SK-N-SH (cell line): ENCODE results near the gene APOM. TPM values are rescaled to one million over a fixed set of nuclear protein-coding genes. Genes with fewer than 3 reads are reported as not detected.
A peak's percentile ranks its signal among the peaks of the same experiment; 100 is the strongest.

Experiments used
- CTCF ChIA-PET: fragments of 300-600, 350-600 bp; formaldehyde crosslinking; extraction: SDS; loops from one replicate; lab custom pipeline; 2021; lab: Yijun Ruan, JAX
- POLR2A ChIA-PET: fragments of 350-600 bp; sonication (Branson Sonifier 250); formaldehyde crosslinking; extraction: SDS; loops from one replicate; lab custom pipeline; 2020; ENCODE audit warnings: antibody characterized with exemption, inconsistent platforms; lab: Yijun Ruan, JAX
- DNase-seq: peaks from one replicate; pipeline ENCODE4 v3.0.0; 2012
- H2AFZ ChIP-seq: fragments of 200-600 bp; sonication (generic); 2 replicates; pipeline ENCODE4 v1.8.1; 2016; ENCODE audit warnings: antibody characterized with exemption, mild to moderate bottlenecking, low read depth
- H3F3A ChIP-seq: fragments of 200-600 bp; sonication (generic); replicated peaks from 2 replicates; pipeline ENCODE3; 2016; ENCODE audit warnings: antibody characterized with exemption, mild to moderate bottlenecking; ENCODE audit not compliant: insufficient read depth
- H3K27ac ChIP-seq, 2 experiments: fragments of 200-500 bp in 1 of 2; fragments of 200-600 bp in 1 of 2; sonication (Bioruptor generic) in 1 of 2; sonication (generic), shearing (Covaris generic) in 1 of 2; 2 replicates each; pipeline versions ENCODE4 v1.5.1 to v1.6.1; 2014 to 2016; ENCODE audit warnings: low read depth in 2 of 2, inconsistent platforms in 1 of 2, low read length in 1 of 2, mild to moderate bottlenecking in 1 of 2, mixed read lengths in 1 of 2
- H3K27me3 ChIP-seq: fragments of 200-600 bp; sonication (generic), shearing (Covaris generic); 2 replicates; pipeline ENCODE4 v1.6.1; 2016; ENCODE audit warnings: mixed run types; ENCODE audit not compliant: insufficient read depth
- H3K36me3 ChIP-seq, 2 experiments: fragments of 200-500 bp in 1 of 2; fragments of 200-600 bp in 1 of 2; sonication (Bioruptor generic) in 1 of 2; sonication (generic) in 1 of 2; replicated peaks in 1 of 2; 2 replicates each; pipeline versions ENCODE3 to v1.5.1; 2014 to 2016; ENCODE audit warnings: low read length in 1 of 2, mild to moderate bottlenecking in 1 of 2; ENCODE audit not compliant: insufficient read depth in 2 of 2, control insufficient read depth in 1 of 2
- H3K4me1 ChIP-seq, 2 experiments: fragments of 200-500 bp in 1 of 2; fragments of 200-600 bp in 1 of 2; sonication (Bioruptor generic) in 1 of 2; sonication (generic), shearing (Covaris generic) in 1 of 2; 2 replicates each; pipeline versions ENCODE4 v1.5.1 to v1.6.1; 2014 to 2016; ENCODE audit warnings: low read depth in 1 of 2, low read length in 1 of 2, mixed run types in 1 of 2; ENCODE audit not compliant: insufficient read depth in 2 of 2, control insufficient read depth in 1 of 2
- H3K4me2 ChIP-seq: fragments of 200-600 bp; sonication (generic), shearing (Covaris generic); 2 replicates; pipeline ENCODE4 v1.6.1; 2017; ENCODE audit warnings: mixed run types
- H3K4me3 ChIP-seq, 2 experiments: fragments of 200-500 bp in 1 of 2; fragments of 200-600 bp in 1 of 2; sonication (Bioruptor generic) in 1 of 2; sonication (generic), shearing (Covaris generic) in 1 of 2; 2 replicates each; pipeline versions ENCODE4 v1.5.1 to v1.8.1; 2014 to 2016; ENCODE audit warnings: low read depth in 2 of 2, inconsistent platforms in 1 of 2, low read length in 1 of 2, mild to moderate bottlenecking in 1 of 2, mixed read lengths in 1 of 2, moderate library complexity in 1 of 2
- H3K79me2 ChIP-seq: fragments of 200-600 bp; sonication (generic); 2 replicates; pipeline ENCODE4 v1.8.1; 2017; ENCODE audit warnings: mild to moderate bottlenecking; ENCODE audit not compliant: insufficient read depth
- H3K9ac ChIP-seq: fragments of 200-600 bp; sonication (generic); 2 replicates; pipeline ENCODE4 v1.6.1; 2017; ENCODE audit warnings: mixed run types
- H3K9me2 ChIP-seq: fragments of 200-600 bp; sonication (generic); 2 replicates; pipeline ENCODE4 v1.6.1; 2017; ENCODE audit warnings: mixed run types
- H3K9me3 ChIP-seq: fragments of 200-600 bp; sonication (generic); 2 replicates; pipeline ENCODE4 v1.6.1; 2017; ENCODE audit warnings: mixed run types, mild to moderate bottlenecking, moderate library complexity
- H4K20me1 ChIP-seq: fragments of 200-600 bp; sonication (generic); 2 replicates; pipeline ENCODE4 v1.6.1; 2017; ENCODE audit warnings: mild to moderate bottlenecking, mixed run types; ENCODE audit not compliant: insufficient read depth
- ELF1 ChIP-seq: IDR thresholded peaks from 2 replicates; pipeline ENCODE4 v1.4.0; 2012
- EP300 ChIP-seq, 2 experiments: IDR thresholded peaks; 2 replicates each; pipeline versions ENCODE4 v1.4.0 to v1.6.1; 2012; ENCODE audit warnings: borderline replicate concordance in 1 of 2, low read depth in 1 of 2, low read length in 1 of 2
- FOSL2 ChIP-seq: IDR thresholded peaks from 2 replicates; pipeline ENCODE4 v1.4.0; 2012; ENCODE audit warnings: low read depth, mild to moderate bottlenecking, moderate library complexity, borderline replicate concordance
- FOXJ3 ChIP-seq: sonication (generic); formaldehyde crosslinking; IDR thresholded peaks from 2 replicates; pipeline ENCODE4 v1.5.1; 2020; ENCODE audit warnings: mild to moderate bottlenecking, missing genetic modification reagents
- GABPA ChIP-seq: IDR thresholded peaks from 2 replicates; pipeline ENCODE4 v1.4.0; 2012; ENCODE audit warnings: low read depth, mild to moderate bottlenecking
- JUND ChIP-seq: IDR thresholded peaks from 2 replicates; pipeline ENCODE4 v1.4.0; 2012
- POLR2AphosphoS5 ChIP-seq: IDR thresholded peaks from 2 replicates; pipeline ENCODE4 v1.6.1; 2012; ENCODE audit warnings: low read depth, low read length
- RAD21 ChIP-seq: IDR thresholded peaks from 2 replicates; pipeline ENCODE4 v1.6.1; 2012; ENCODE audit warnings: mild to moderate bottlenecking, low read length
- RXRA ChIP-seq: IDR thresholded peaks from 2 replicates; pipeline ENCODE4 v1.4.0; 2012; ENCODE audit warnings: low read depth, mild to moderate bottlenecking, borderline replicate concordance
- SIN3A ChIP-seq: IDR thresholded peaks from 2 replicates; pipeline ENCODE4 v1.6.1; 2012; ENCODE audit warnings: low read depth, mild to moderate bottlenecking, low read length, moderate library complexity, borderline replicate concordance
- TAF1 ChIP-seq: IDR thresholded peaks from 2 replicates; pipeline ENCODE4 v1.6.1; 2012; ENCODE audit warnings: low read depth, mild to moderate bottlenecking, low read length, moderate library complexity, borderline replicate concordance
- TCF12 ChIP-seq: IDR thresholded peaks from 2 replicates; pipeline ENCODE4 v1.4.0; 2012
- USF2 ChIP-seq: fragments of 150-350 bp; IDR thresholded peaks from 2 replicates; pipeline ENCODE4 v1.6.1; 2017; ENCODE audit warnings: antibody characterized with exemption, low read length, low read depth, borderline replicate concordance
- WGBS: methylation state at CpG from one replicate; pipeline ENCODE4 v1.1.6; 2017; ENCODE audit warnings: low lambda C conversion rate; 5-methylcytosine and 5-hydroxymethylcytosine counted together
- polyA plus RNA-seq, 3 experiments: library from polyadenylated mRNA; depleted of rRNA; stranded (reverse); fragments of >200 nt; gene quantifications; 2 replicates each; pipeline ENCODE4 v1.2.3, GENCODE V29; 2012
- TF ChIP-seq, protein P1 (sequence below): IDR thresholded peaks from 2 replicates; pipeline ENCODE4 v1.4.0; 2012; ENCODE audit warnings: low read depth, borderline replicate concordance
- TF ChIP-seq, protein P2 (sequence below): fragments of 200-600 bp; sonication (generic); IDR thresholded peaks from 2 replicates; pipeline ENCODE4 v1.6.1; 2017; ENCODE audit warnings: antibody characterized with exemption, mild to moderate bottlenecking, moderate library complexity
- TF ChIP-seq, protein P3 (sequence below): IDR thresholded peaks from 2 replicates; pipeline ENCODE4; 2012
- TF ChIP-seq, protein P4 (sequence below): IDR thresholded peaks from 2 replicates; pipeline ENCODE4 v1.4.0; 2012; ENCODE audit warnings: low read depth

APOM gene
- polyA plus RNA-seq, 1 of the 3 experiments (the other 2 are of a cell fraction): 6.8 TPM

GRCh38 chr6:31663126-31663960, 7.6 kb downstream of the APOM start (continued):
- TF ChIP-seq, protein P1, sequence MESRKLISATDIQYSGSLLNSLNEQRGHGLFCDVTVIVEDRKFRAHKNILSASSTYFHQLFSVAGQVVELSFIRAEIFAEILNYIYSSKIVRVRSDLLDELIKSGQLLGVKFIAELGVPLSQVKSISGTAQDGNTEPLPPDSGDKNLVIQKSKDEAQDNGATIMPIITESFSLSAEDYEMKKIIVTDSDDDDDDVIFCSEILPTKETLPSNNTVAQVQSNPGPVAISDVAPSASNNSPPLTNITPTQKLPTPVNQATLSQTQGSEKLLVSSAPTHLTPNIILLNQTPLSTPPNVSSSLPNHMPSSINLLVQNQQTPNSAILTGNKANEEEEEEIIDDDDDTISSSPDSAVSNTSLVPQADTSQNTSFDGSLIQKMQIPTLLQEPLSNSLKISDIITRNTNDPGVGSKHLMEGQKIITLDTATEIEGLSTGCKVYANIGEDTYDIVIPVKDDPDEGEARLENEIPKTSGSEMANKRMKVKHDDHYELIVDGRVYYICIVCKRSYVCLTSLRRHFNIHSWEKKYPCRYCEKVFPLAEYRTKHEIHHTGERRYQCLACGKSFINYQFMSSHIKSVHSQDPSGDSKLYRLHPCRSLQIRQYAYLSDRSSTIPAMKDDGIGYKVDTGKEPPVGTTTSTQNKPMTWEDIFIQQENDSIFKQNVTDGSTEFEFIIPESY: no peak
- TF ChIP-seq ELF1: no peak
- TF ChIP-seq, protein P2, sequence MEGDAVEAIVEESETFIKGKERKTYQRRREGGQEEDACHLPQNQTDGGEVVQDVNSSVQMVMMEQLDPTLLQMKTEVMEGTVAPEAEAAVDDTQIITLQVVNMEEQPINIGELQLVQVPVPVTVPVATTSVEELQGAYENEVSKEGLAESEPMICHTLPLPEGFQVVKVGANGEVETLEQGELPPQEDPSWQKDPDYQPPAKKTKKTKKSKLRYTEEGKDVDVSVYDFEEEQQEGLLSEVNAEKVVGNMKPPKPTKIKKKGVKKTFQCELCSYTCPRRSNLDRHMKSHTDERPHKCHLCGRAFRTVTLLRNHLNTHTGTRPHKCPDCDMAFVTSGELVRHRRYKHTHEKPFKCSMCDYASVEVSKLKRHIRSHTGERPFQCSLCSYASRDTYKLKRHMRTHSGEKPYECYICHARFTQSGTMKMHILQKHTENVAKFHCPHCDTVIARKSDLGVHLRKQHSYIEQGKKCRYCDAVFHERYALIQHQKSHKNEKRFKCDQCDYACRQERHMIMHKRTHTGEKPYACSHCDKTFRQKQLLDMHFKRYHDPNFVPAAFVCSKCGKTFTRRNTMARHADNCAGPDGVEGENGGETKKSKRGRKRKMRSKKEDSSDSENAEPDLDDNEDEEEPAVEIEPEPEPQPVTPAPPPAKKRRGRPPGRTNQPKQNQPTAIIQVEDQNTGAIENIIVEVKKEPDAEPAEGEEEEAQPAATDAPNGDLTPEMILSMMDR: no peak
- TF ChIP-seq RXRA: no peak
- no peak for TF ChIP-seq EP300 (IDR thresholded peaks at IDR 0.05; ENCODE audit: borderline replicate concordance in 1 of 2, low read depth in 1 of 2, low read length in 1 of 2)

DNA sequence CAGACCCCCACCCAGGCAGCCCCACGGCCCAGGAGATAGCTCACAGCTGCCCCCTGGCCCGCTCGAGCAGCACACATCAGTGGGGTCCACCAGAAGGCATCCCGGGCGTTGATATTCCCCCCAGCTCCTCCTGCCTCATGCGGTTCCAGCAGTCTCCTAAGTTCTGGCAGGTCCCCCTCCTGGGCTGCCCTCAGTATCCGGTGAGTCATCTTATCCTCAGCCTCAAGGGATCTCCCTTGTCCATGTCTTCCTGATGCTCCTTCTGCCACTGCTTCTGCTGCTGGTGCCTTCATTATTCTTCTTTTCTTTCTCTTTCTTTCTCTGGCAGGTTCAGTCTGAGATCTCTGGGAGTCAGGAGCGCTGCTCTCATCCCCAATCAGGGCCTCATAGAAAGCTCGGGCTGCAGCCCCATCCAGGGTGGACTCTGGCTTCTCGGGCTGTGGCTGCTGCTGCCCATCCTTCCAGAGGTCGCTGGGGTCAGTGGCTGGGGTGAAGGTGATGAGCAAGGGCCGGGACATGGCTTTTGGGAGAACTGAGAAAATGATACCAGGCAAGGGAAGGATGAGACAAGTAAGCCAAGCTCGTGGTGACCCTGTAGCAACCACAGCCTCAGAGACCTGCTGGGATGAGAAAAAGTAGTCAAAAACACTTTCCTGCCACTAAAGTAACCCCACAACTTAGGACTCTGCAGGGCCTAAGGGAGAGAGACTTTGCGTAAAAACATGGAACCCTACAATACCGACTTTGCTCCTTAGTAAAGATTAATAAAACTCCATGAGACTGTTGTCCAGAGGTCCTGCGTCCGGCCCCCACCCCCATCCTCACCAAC, 8.5 kb downstream of the APOM start:
- peak overlapping the region; percentile 97 for H3K4me2 ChIP-seq
- no peaks in the 10 kb centered on the region for H3K27me3 ChIP-seq
- H3K9ac ChIP-seq: peak overlapping the region; percentile 77
- peaks cover 81% of the 10 kb centered on the region for H3K79me2 ChIP-seq
- peak overlapping the region; percentile 43; the same call in 1 of the 2 replicates for H2AFZ ChIP-seq
- no peak for DNase-seq
- WGBS: 8% methylated on average over 16 of the region's 17 CpGs
- H3K4me1 ChIP-seq: peaks cover 22 to 26% of the 10 kb centered on the region in 2 experiments; a peak in 3 of 4 replicates
- H3K9me2 ChIP-seq: no peaks in the 10 kb centered on the region
- POLR2A ChIA-PET: interaction anchor here (0.8 to 1.9 kb wide), 7 partner anchors 11 to 199 kb away, joined by 3 to 20 read pairs (median 4); partner anchors contain the start of genes BAG6, LSM2 and NEU1
- no peaks in the 10 kb centered on the region for H3K9me3 ChIP-seq
- TF ChIP-seq SIN3A (0 out of 2 replicates have a peak, but pooled peaks have one; percentile 11), JUND (peak; percentile 62), TAF1 (no peak), FOSL2 (peak; percentile 80; the same call in 1 of the 2 replicates), POLR2AphosphoS5 (no peak), USF2 (no peak), RAD21 (no peak), EP300 (IDR thresholded peaks at IDR 0.05; ENCODE audit: borderline replicate concordance in 1 of 2, low read depth in 1 of 2, low read length in 1 of 2) (peak in 1 of 2 experiments; percentile 30; a peak in 1 of 4 replicates), TCF12 (peak; percentile 45), FOXJ3 (CRISPR knock-in tag) (no peak), GABPA (peak; percentile 32; the same call in 1 of the 2 replicates)
- TF ChIP-seq, protein P3, sequence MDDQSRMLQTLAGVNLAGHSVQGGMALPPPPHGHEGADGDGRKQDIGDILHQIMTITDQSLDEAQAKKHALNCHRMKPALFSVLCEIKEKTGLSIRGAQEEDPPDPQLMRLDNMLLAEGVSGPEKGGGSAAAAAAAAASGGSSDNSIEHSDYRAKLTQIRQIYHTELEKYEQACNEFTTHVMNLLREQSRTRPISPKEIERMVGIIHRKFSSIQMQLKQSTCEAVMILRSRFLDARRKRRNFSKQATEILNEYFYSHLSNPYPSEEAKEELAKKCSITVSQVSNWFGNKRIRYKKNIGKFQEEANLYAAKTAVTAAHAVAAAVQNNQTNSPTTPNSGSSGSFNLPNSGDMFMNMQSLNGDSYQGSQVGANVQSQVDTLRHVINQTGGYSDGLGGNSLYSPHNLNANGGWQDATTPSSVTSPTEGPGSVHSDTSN: 0 out of 2 replicates have a peak, but pooled peaks have one; percentile 8
- TF ChIP-seq, protein P4, sequence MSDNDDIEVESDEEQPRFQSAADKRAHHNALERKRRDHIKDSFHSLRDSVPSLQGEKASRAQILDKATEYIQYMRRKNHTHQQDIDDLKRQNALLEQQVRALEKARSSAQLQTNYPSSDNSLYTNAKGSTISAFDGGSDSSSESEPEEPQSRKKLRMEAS: peak; percentile 72; the same call in 1 of the 2 replicates
- peak overlapping the region; percentile 86 to 89 for H3K4me3 ChIP-seq
- CTCF ChIA-PET: interaction anchor here (0.6 to 2.8 kb wide), 13 partner anchors 9 to 166 kb away, joined by 3 to 10 read pairs (median 3); partner anchors contain the start of genes APOM, ATP6V1G2, BAG6 and LY6G5C
- peaks cover 4% of the 10 kb centered on the region; the same call in 1 of the 2 replicates for H4K20me1 ChIP-seq
- H3K36me3 ChIP-seq: peaks cover 32 to 38% of the 10 kb centered on the region in 2 experiments
- peak overlapping the region; percentile 87 to 92 for H3K27ac ChIP-seq
- H3F3A ChIP-seq: peaks cover 27% of the 10 kb centered on the region
